ENCODE measurements around the gene WDR46.
"Not testable (repeated sequence)": the region's sequence is repeated elsewhere in the genome, so short reads cannot be mapped to it uniquely, and the experiment has no call there.

WDR46 gene

GRCh38 chr6:33271117-33271467 is 17.9 kb downstream of the WDR46 start:
- no peaks in the 10 kb centered on the region for H3K27me3 ChIP-seq (ENCODE audit: insufficient read depth, low read depth, severe bottlenecking)
- H3K36me3 ChIP-seq = peaks cover 82% of the 10 kb centered on the region
- H3K27ac ChIP-seq = peak overlapping the region; percentile 99
- no peak for TF ChIP-seq CTCF (IDR thresholded peaks at IDR 0.05; ENCODE audit: low read depth, low read length)
- H3K9me3 ChIP-seq (ENCODE audit: severe bottlenecking) = no peaks in the 10 kb centered on the region
- H3K4me3 ChIP-seq (ENCODE audit: low read depth, low read length) = peak overlapping the region; percentile 79
- DNase-seq = no peak

- no peak overlapping the region for H3K4me3 ChIP-seq (ENCODE audit: low read depth, low read length)
- no peaks in the 10 kb centered on the region for H3K9me3 ChIP-seq (ENCODE audit: severe bottlenecking)
- H3K36me3 ChIP-seq = peaks cover 83% of the 10 kb centered on the region
- H3K27me3 ChIP-seq (ENCODE audit: insufficient read depth, low read depth, severe bottlenecking) = no peaks in the 10 kb centered on the region
- DNase-seq = no peak
- TF ChIP-seq CTCF (IDR thresholded peaks at IDR 0.05; ENCODE audit: low read depth, low read length) = no peak
- H3K27ac ChIP-seq = no peak overlapping the region
Observed at GRCh38 chr6:33264015-33264414, 25.0 kb downstream of the WDR46 start.

- H3K36me3 ChIP-seq = peaks cover 71% of the 10 kb centered on the region
- not testable (repeated sequence) for DNase-seq
Observed at GRCh38 chr6:33262490-33262889, 26.5 kb downstream of the WDR46 start.

GRCh38 chr6:33259032-33259431 is 30.0 kb downstream of the WDR46 start:
- Histone ChIP-seq H3K27ac (no peak overlapping the region), H3K36me3 (peaks cover 49% of the 10 kb centered on the region), H3K9me3 (ENCODE audit: severe bottlenecking) (no peaks in the 10 kb centered on the region), H3K4me3 (ENCODE audit: low read depth, low read length) (no peak overlapping the region), H3K27me3 (ENCODE audit: insufficient read depth, low read depth, severe bottlenecking) (no peaks in the 10 kb centered on the region)
- TF ChIP-seq CTCF (IDR thresholded peaks at IDR 0.05; ENCODE audit: low read depth, low read length) = no peak
- DNase-seq = no peak

More at GRCh38 chr6:33262490-33262889, 26.5 kb downstream of the WDR46 start:
- not testable (repeated sequence) for H3K4me3 ChIP-seq (ENCODE audit: low read depth, low read length); H3K9me3 ChIP-seq (ENCODE audit: severe bottlenecking); H3K27me3 ChIP-seq (ENCODE audit: insufficient read depth, low read depth, severe bottlenecking); H3K27ac ChIP-seq

GRCh38 chr6:33254591-33254990 is 34.4 kb downstream of the WDR46 start:
- peaks cover 27% of the 10 kb centered on the region for H3K36me3 ChIP-seq
- H3K9me3 ChIP-seq (ENCODE audit: severe bottlenecking) = no peaks in the 10 kb centered on the region
- TF ChIP-seq CTCF (IDR thresholded peaks at IDR 0.05; ENCODE audit: low read depth, low read length) = no peak
- peak overlapping the region; percentile 50 for H3K27ac ChIP-seq
- no peaks in the 10 kb centered on the region for H3K27me3 ChIP-seq (ENCODE audit: insufficient read depth, low read depth, severe bottlenecking)
- peak; percentile 27 for DNase-seq
- H3K4me3 ChIP-seq (ENCODE audit: low read depth, low read length) = no peak overlapping the region

- H3K36me3 ChIP-seq = peaks cover 26% of the 10 kb centered on the region
- H3K27me3 ChIP-seq (ENCODE audit: insufficient read depth, low read depth, severe bottlenecking) = no peaks in the 10 kb centered on the region
- no peak for TF ChIP-seq CTCF (IDR thresholded peaks at IDR 0.05; ENCODE audit: low read depth, low read length)
- H3K9me3 ChIP-seq (ENCODE audit: severe bottlenecking) = no peaks in the 10 kb centered on the region
- no peak for DNase-seq
- H3K27ac ChIP-seq = no peak overlapping the region
- no peak overlapping the region for H3K4me3 ChIP-seq (ENCODE audit: low read depth, low read length)
Observed at GRCh38 chr6:33252759-33253158, 36.3 kb downstream of the WDR46 start.
